Osteocyte (in vitro differentiated cells): ENCODE measurements around the gene EIF4G1. TPM values are rescaled to one million over a fixed set of nuclear protein-coding genes. Genes with fewer than 3 reads are reported as not detected.
A peak's percentile ranks its signal among the peaks of the same experiment; 100 is the strongest.
"Not testable (repeated sequence)": the region's sequence is repeated elsewhere in the genome, so short reads cannot be mapped to it uniquely, and the experiment has no call there.

ENCODE experiments used
- DNase-seq: peaks from one replicate; pipeline ENCODE4 v3.0.0; 2021; ENCODE audit warnings: mixed read lengths; ENCODE audit not compliant: unreplicated experiment; ENCODE audit errors: extremely low spot score
- H3K27ac Mint-ChIP-seq: one replicate; pipeline ENCODE4 v1.8.0; 2021; ENCODE audit warnings: mild to moderate bottlenecking, mixed read lengths; ENCODE audit not compliant: unreplicated experiment
- H3K27me3 Mint-ChIP-seq: one replicate; pipeline ENCODE4 v1.8.0; 2021; ENCODE audit warnings: mixed read lengths; ENCODE audit not compliant: unreplicated experiment
- H3K36me3 Mint-ChIP-seq: one replicate; pipeline ENCODE4 v1.8.0; 2021; ENCODE audit warnings: mixed read lengths; ENCODE audit not compliant: unreplicated experiment
- H3K4me1 Mint-ChIP-seq: one replicate; pipeline ENCODE4 v1.8.0; 2021; ENCODE audit warnings: mixed read lengths; ENCODE audit not compliant: unreplicated experiment
- H3K4me3 Mint-ChIP-seq: one replicate; pipeline ENCODE4 v1.8.0; 2021; ENCODE audit warnings: mild to moderate bottlenecking, moderate library complexity, mixed read lengths; ENCODE audit not compliant: unreplicated experiment
- H3K9me3 Mint-ChIP-seq: one replicate; pipeline ENCODE4 v1.8.0; 2021; ENCODE audit warnings: mixed read lengths; ENCODE audit not compliant: unreplicated experiment
- long read RNA-seq: library from polyadenylated mRNA; unstranded; transcript quantifications from one replicate; pipeline ENCODE4 v2.0.0, GENCODE V29; 2021
- total RNA-seq: library from RNA; stranded (reverse); gene quantifications from 2 replicates; pipeline ENCODE4 v1.2.1, GENCODE V29; 2021
- TF ChIP-seq, protein P1 (sequence below): fragments of 200-600 bp; sonication (generic); IDR thresholded peaks from 2 replicates; pipeline ENCODE4 v1.5.0; 2021; ENCODE audit warnings: antibody characterized with exemption, mild to moderate bottlenecking, moderate library complexity

Gene EIF4G1, protein sequence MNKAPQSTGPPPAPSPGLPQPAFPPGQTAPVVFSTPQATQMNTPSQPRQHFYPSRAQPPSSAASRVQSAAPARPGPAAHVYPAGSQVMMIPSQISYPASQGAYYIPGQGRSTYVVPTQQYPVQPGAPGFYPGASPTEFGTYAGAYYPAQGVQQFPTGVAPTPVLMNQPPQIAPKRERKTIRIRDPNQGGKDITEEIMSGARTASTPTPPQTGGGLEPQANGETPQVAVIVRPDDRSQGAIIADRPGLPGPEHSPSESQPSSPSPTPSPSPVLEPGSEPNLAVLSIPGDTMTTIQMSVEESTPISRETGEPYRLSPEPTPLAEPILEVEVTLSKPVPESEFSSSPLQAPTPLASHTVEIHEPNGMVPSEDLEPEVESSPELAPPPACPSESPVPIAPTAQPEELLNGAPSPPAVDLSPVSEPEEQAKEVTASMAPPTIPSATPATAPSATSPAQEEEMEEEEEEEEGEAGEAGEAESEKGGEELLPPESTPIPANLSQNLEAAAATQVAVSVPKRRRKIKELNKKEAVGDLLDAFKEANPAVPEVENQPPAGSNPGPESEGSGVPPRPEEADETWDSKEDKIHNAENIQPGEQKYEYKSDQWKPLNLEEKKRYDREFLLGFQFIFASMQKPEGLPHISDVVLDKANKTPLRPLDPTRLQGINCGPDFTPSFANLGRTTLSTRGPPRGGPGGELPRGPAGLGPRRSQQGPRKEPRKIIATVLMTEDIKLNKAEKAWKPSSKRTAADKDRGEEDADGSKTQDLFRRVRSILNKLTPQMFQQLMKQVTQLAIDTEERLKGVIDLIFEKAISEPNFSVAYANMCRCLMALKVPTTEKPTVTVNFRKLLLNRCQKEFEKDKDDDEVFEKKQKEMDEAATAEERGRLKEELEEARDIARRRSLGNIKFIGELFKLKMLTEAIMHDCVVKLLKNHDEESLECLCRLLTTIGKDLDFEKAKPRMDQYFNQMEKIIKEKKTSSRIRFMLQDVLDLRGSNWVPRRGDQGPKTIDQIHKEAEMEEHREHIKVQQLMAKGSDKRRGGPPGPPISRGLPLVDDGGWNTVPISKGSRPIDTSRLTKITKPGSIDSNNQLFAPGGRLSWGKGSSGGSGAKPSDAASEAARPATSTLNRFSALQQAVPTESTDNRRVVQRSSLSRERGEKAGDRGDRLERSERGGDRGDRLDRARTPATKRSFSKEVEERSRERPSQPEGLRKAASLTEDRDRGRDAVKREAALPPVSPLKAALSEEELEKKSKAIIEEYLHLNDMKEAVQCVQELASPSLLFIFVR (N-terminal part only)
- 367 and 385 TPM in 2 replicates for total RNA-seq
- long read RNA-seq, partial matches to known transcripts = 128 of 137 reads
- long read RNA-seq, other reads (novel, unspliced or antisense) = 7 of 137 reads

GRCh38 chr3:184314363-184314699, at the start of gene EIF4G1:
EIF4G1 (plus strand) TSS chr3:184314606; CDS start chr3:184315797, 1,191 bp downstream.
- no peaks in the 10 kb centered on the region for H3K27me3 Mint-ChIP-seq
- peak within 1 kb of the TSS; percentile 82 for H3K27ac Mint-ChIP-seq
- H3K9me3 Mint-ChIP-seq = no peaks in the 10 kb centered on the region
- H3K4me1 Mint-ChIP-seq = peaks cover 31% of the 10 kb centered on the region
- peak within 1 kb of the TSS; percentile 82 for H3K4me3 Mint-ChIP-seq
- H3K36me3 Mint-ChIP-seq = peaks cover 14% of the 10 kb centered on the region
- peak; percentile 98 for DNase-seq
- TF ChIP-seq, protein P1, sequence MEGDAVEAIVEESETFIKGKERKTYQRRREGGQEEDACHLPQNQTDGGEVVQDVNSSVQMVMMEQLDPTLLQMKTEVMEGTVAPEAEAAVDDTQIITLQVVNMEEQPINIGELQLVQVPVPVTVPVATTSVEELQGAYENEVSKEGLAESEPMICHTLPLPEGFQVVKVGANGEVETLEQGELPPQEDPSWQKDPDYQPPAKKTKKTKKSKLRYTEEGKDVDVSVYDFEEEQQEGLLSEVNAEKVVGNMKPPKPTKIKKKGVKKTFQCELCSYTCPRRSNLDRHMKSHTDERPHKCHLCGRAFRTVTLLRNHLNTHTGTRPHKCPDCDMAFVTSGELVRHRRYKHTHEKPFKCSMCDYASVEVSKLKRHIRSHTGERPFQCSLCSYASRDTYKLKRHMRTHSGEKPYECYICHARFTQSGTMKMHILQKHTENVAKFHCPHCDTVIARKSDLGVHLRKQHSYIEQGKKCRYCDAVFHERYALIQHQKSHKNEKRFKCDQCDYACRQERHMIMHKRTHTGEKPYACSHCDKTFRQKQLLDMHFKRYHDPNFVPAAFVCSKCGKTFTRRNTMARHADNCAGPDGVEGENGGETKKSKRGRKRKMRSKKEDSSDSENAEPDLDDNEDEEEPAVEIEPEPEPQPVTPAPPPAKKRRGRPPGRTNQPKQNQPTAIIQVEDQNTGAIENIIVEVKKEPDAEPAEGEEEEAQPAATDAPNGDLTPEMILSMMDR = no peak

DNA sequence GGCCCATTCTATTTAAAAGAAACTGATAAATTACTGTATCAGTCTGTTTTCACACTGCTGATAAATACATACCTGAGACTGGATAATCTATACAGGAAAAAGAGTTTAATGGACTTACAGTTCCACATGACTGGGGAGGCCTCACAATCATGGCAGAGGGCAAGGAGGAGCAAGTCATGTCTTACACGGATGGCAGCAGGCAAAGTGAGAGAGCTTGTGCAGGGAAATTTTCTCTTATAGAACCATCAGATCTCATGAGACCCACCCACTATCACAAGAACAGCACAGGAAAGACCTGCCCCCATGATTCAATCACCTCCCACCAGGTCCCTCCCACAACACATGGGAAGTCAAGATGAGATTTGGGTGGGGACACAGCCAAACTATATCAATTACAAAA, 47.2 kb upstream of the EIF4G1 start:
- not testable (repeated sequence) for H3K27ac Mint-ChIP-seq, H3K4me3 Mint-ChIP-seq, H3K36me3 Mint-ChIP-seq, H3K9me3 Mint-ChIP-seq, DNase-seq, H3K4me1 Mint-ChIP-seq
- H3K27me3 Mint-ChIP-seq = peaks cover 39% of the 10 kb centered on the region

DNA sequence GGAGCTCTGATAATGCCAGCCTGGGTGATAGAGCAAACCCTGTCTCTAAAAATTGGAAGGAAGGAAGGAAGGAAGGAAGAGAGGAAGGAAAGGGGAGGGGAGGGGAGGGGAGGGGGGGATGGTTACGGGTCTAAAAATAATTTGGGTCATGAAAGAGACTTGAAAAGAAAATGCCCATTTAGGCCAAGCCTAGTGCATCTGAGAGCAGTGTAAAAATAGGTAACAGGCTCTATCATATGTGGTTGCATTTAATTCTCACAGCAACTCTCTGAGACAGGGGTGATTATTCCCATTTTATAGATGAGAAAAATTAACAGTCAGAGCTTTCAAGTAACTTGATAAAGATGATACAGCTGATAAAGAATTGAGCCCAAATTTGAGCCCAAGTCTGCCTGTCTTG, 42.1 kb upstream of the EIF4G1 start:
- no peak for DNase-seq
- TF ChIP-seq, protein P1 = no peak
- Mint-ChIP-seq H3K27ac (no peak overlapping the region), H3K27me3 (peaks cover 29% of the 10 kb centered on the region), H3K4me1 (no peaks in the 10 kb centered on the region), H3K9me3 (peaks cover 2% of the 10 kb centered on the region), H3K4me3 (no peak overlapping the region), H3K36me3 (no peaks in the 10 kb centered on the region)

- Mint-ChIP-seq H3K9me3 (no peaks in the 10 kb centered on the region), H3K27ac (no peak overlapping the region)
- no peak for DNase-seq
Measured at GRCh38 chr3:184275381-184275701, 39.1 kb upstream of the EIF4G1 start.

More at GRCh38 chr3:184275381-184275701, 39.1 kb upstream of the EIF4G1 start:
- H3K27me3 Mint-ChIP-seq = peaks cover 34% of the 10 kb centered on the region
- no peaks in the 10 kb centered on the region for H3K36me3 Mint-ChIP-seq
- H3K4me1 Mint-ChIP-seq = no peaks in the 10 kb centered on the region
- H3K4me3 Mint-ChIP-seq = no peak overlapping the region
- TF ChIP-seq, protein P1 = no peak
